Activated naive CD8-positive, alpha-beta T cell treated with anti-CD3 and anti-CD28 coated beads for 36 hours (primary cell): ENCODE data around the gene SERPIND1. TPM values are rescaled to one million over a fixed set of nuclear protein-coding genes. Genes with fewer than 3 reads are reported as not detected.
A peak's percentile ranks its signal among the peaks of the same experiment; 100 is the strongest.

ENCODE experiments used
- DNase-seq: peaks from one replicate; pipeline ENCODE4 v3.0.0; 2021
- H3K27ac Mint-ChIP-seq: one replicate; pipeline ENCODE4 v1.8.0; 2022; ENCODE audit warnings: mild to moderate bottlenecking, moderate library complexity, mixed read lengths
- H3K27me3 Mint-ChIP-seq: one replicate; pipeline ENCODE4 v1.8.0; 2022; ENCODE audit warnings: mild to moderate bottlenecking, mixed read lengths
- H3K36me3 Mint-ChIP-seq: one replicate; pipeline ENCODE4 v1.8.0; 2021; ENCODE audit warnings: mild to moderate bottlenecking, mixed read lengths
- H3K4me1 Mint-ChIP-seq: one replicate; pipeline ENCODE4 v1.8.0; 2021; ENCODE audit warnings: mixed read lengths
- H3K4me3 Mint-ChIP-seq: one replicate; pipeline ENCODE4 v1.8.0; 2022; ENCODE audit warnings: mild to moderate bottlenecking, moderate library complexity, mixed read lengths
- H3K9me3 Mint-ChIP-seq: one replicate; pipeline ENCODE4 v1.8.0; 2022; ENCODE audit warnings: mixed read lengths
- total RNA-seq, 2 experiments: library from RNA; stranded (reverse); gene quantifications; one replicate each; pipeline ENCODE4 v1.2.3, GENCODE V29; 2021

SERPIND1 gene
- total RNA-seq, 2 experiments from 2014 or later: not detected

GRCh38 chr22:20741634-20742581, 32.0 kb upstream of the SERPIND1 start:
- Mint-ChIP-seq H3K4me1 (no peaks in the 10 kb centered on the region), H3K27ac (no peak overlapping the region), H3K36me3 (peaks cover 19% of the 10 kb centered on the region), H3K4me3 (no peak overlapping the region), H3K27me3 (no peaks in the 10 kb centered on the region), H3K9me3 (no peaks in the 10 kb centered on the region)
- DNase-seq: peak; percentile 18

- Mint-ChIP-seq H3K9me3 (no peaks in the 10 kb centered on the region), H3K4me3 (no peak overlapping the region), H3K27me3 (no peaks in the 10 kb centered on the region), H3K27ac (no peak overlapping the region), H3K4me1 (no peaks in the 10 kb centered on the region), H3K36me3 (peaks cover 19% of the 10 kb centered on the region)
- DNase-seq: no peak
These were observed 31.1 kb upstream of the SERPIND1 start for GRCh38 chr22:20742764-20743163.

GRCh38 chr22:20744456-20744855, 29.5 kb upstream of the SERPIND1 start:
- no peak for DNase-seq

GRCh38 chr22:20745119-20745518, 28.8 kb upstream of the SERPIND1 start:
- DNase-seq: no peak
- peaks cover 10% of the 10 kb centered on the region for H3K4me1 Mint-ChIP-seq
- H3K4me3 Mint-ChIP-seq: no peak overlapping the region
- no peaks in the 10 kb centered on the region for H3K9me3 Mint-ChIP-seq
- peak overlapping the region; percentile 23 for H3K27ac Mint-ChIP-seq
- peaks cover 14% of the 10 kb centered on the region for H3K36me3 Mint-ChIP-seq
- H3K27me3 Mint-ChIP-seq: no peaks in the 10 kb centered on the region

More at GRCh38 chr22:20744456-20744855, 29.5 kb upstream of the SERPIND1 start:
- H3K27ac Mint-ChIP-seq: no peak overlapping the region
- H3K4me3 Mint-ChIP-seq: no peak overlapping the region
- H3K27me3 Mint-ChIP-seq: no peaks in the 10 kb centered on the region
- no peaks in the 10 kb centered on the region for H3K9me3 Mint-ChIP-seq
- H3K4me1 Mint-ChIP-seq: peaks cover 9% of the 10 kb centered on the region
- H3K36me3 Mint-ChIP-seq: peaks cover 16% of the 10 kb centered on the region

- Mint-ChIP-seq H3K4me3 (no peak overlapping the region), H3K9me3 (no peaks in the 10 kb centered on the region), H3K36me3 (peaks cover 9% of the 10 kb centered on the region), H3K27ac (no peak overlapping the region), H3K27me3 (no peaks in the 10 kb centered on the region), H3K4me1 (peaks cover 13% of the 10 kb centered on the region)
- DNase-seq: no peak
These were observed 27.3 kb upstream of the SERPIND1 start for GRCh38 chr22:20746431-20747189.

- Mint-ChIP-seq H3K9me3 (no peaks in the 10 kb centered on the region), H3K36me3 (peaks cover 5% of the 10 kb centered on the region), H3K4me3 (no peak overlapping the region), H3K27ac (no peak overlapping the region), H3K4me1 (peaks cover 13% of the 10 kb centered on the region), H3K27me3 (no peaks in the 10 kb centered on the region)
- no peak for DNase-seq
These were observed 26.7 kb upstream of the SERPIND1 start for GRCh38 chr22:20747223-20747622.

GRCh38 chr22:20748082-20748481, 25.8 kb upstream of the SERPIND1 start:
- Mint-ChIP-seq H3K4me3 (no peak overlapping the region), H3K36me3 (peaks cover 5% of the 10 kb centered on the region), H3K27me3 (no peaks in the 10 kb centered on the region), H3K27ac (no peak overlapping the region), H3K9me3 (no peaks in the 10 kb centered on the region), H3K4me1 (peaks cover 13% of the 10 kb centered on the region)
- DNase-seq: no peak

GRCh38 chr22:20748731-20749428, 25.0 kb upstream of the SERPIND1 start:
- no peak overlapping the region for H3K4me3 Mint-ChIP-seq

GRCh38 chr22:20749453-20749852, 24.5 kb upstream of the SERPIND1 start:
- no peaks in the 10 kb centered on the region for H3K27me3 Mint-ChIP-seq
- H3K27ac Mint-ChIP-seq: peak overlapping the region; percentile 36
- no peak overlapping the region for H3K4me3 Mint-ChIP-seq
- no peaks in the 10 kb centered on the region for H3K9me3 Mint-ChIP-seq
- peaks cover 5% of the 10 kb centered on the region for H3K36me3 Mint-ChIP-seq
- peaks cover 13% of the 10 kb centered on the region for H3K4me1 Mint-ChIP-seq
- DNase-seq: no peak

More at GRCh38 chr22:20748731-20749428, 25.0 kb upstream of the SERPIND1 start:
- peaks cover 13% of the 10 kb centered on the region for H3K4me1 Mint-ChIP-seq
- DNase-seq: no peak
- H3K27ac Mint-ChIP-seq: no peak overlapping the region
- H3K9me3 Mint-ChIP-seq: no peaks in the 10 kb centered on the region
- no peaks in the 10 kb centered on the region for H3K27me3 Mint-ChIP-seq
- peaks cover 5% of the 10 kb centered on the region for H3K36me3 Mint-ChIP-seq

GRCh38 chr22:20750461-20751184, 23.3 kb upstream of the SERPIND1 start:
- no peaks in the 10 kb centered on the region for H3K27me3 Mint-ChIP-seq
- DNase-seq: peak; percentile 35
- no peak overlapping the region for H3K4me3 Mint-ChIP-seq
- H3K9me3 Mint-ChIP-seq: no peaks in the 10 kb centered on the region
- peaks cover 5% of the 10 kb centered on the region for H3K36me3 Mint-ChIP-seq
- no peak overlapping the region for H3K27ac Mint-ChIP-seq
- H3K4me1 Mint-ChIP-seq: peaks cover 13% of the 10 kb centered on the region

- Mint-ChIP-seq H3K4me1 (peaks cover 13% of the 10 kb centered on the region), H3K27ac (no peak overlapping the region), H3K27me3 (no peaks in the 10 kb centered on the region), H3K4me3 (no peak overlapping the region), H3K9me3 (no peaks in the 10 kb centered on the region), H3K36me3 (peaks cover 5% of the 10 kb centered on the region)
- DNase-seq: no peak
These were observed 22.6 kb upstream of the SERPIND1 start for GRCh38 chr22:20751185-20751851.

GRCh38 chr22:20752104-20752741, 21.7 kb upstream of the SERPIND1 start:
- no peak overlapping the region for H3K27ac Mint-ChIP-seq
- H3K4me1 Mint-ChIP-seq: peaks cover 13% of the 10 kb centered on the region
- H3K4me3 Mint-ChIP-seq: no peak overlapping the region
- no peaks in the 10 kb centered on the region for H3K9me3 Mint-ChIP-seq
- H3K36me3 Mint-ChIP-seq: peaks cover 5% of the 10 kb centered on the region
- DNase-seq: no peak
- no peaks in the 10 kb centered on the region for H3K27me3 Mint-ChIP-seq

- no peak overlapping the region for H3K4me3 Mint-ChIP-seq
These were observed 21.0 kb upstream of the SERPIND1 start for GRCh38 chr22:20752873-20753272.

More at GRCh38 chr22:20752873-20753272, 21.0 kb upstream of the SERPIND1 start:
- no peaks in the 10 kb centered on the region for H3K9me3 Mint-ChIP-seq
- H3K4me1 Mint-ChIP-seq: peaks cover 13% of the 10 kb centered on the region
- DNase-seq: no peak
- no peak overlapping the region for H3K27ac Mint-ChIP-seq
- H3K36me3 Mint-ChIP-seq: peaks cover 5% of the 10 kb centered on the region
- no peaks in the 10 kb centered on the region for H3K27me3 Mint-ChIP-seq
